GM06990 (cell line): Measurements from ENCODE around the gene TPR.

Experiments
- DNase-seq: peaks from one replicate; pipeline ENCODE4 v3.0.0-alpha.2; 2011; ENCODE audit not compliant: insufficient read length; ENCODE audit errors: extremely low read depth
- H3K27me3 ChIP-seq: replicated peaks from 2 replicates; pipeline ENCODE4 v1.6.0; 2011; ENCODE audit warnings: low read length; ENCODE audit not compliant: control insufficient read depth, insufficient read depth
- H3K36me3 ChIP-seq: 2 replicates; pipeline ENCODE4 v1.5.1; 2011; ENCODE audit warnings: low read length; ENCODE audit not compliant: control insufficient read depth, insufficient read depth
- H3K4me3 ChIP-seq: replicated peaks from 2 replicates; pipeline ENCODE4 v1.5.1; 2011; ENCODE audit warnings: low read depth, mild to moderate bottlenecking, control low read depth, low read length
- CTCF ChIP-seq: IDR thresholded peaks from 2 replicates; pipeline ENCODE4 v1.5.1; 2011; ENCODE audit warnings: low read length, control low read depth, mild to moderate bottlenecking, inconsistent platforms; ENCODE audit not compliant: insufficient read depth, poor library complexity, severe bottlenecking

TPR gene

DNA sequence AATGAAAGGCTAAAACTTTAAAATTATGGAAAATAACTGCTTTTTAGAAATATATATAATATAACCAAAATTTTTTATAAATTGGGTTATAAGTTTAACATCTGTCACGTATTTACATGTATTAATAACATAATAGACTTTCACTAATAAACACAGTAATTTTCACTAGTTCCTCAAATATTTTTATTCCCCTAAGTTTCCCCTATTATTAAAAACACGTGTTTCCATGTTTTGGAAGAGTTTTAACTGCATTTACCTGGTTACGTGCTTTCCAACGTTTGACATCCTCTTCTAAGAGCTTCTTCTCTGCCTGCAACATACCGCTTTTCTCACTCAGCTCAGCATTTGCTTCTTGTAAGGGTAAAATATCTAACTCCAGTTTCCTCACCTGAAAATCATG, 34.3 kb downstream of the TPR start:
- Histone ChIP-seq H3K4me3 (no peak overlapping the region), H3K36me3 (peaks cover 3% of the 10 kb centered on the region), H3K27me3 (no peaks in the 10 kb centered on the region)
- no peak for TF ChIP-seq CTCF
- DNase-seq = no peak

DNA sequence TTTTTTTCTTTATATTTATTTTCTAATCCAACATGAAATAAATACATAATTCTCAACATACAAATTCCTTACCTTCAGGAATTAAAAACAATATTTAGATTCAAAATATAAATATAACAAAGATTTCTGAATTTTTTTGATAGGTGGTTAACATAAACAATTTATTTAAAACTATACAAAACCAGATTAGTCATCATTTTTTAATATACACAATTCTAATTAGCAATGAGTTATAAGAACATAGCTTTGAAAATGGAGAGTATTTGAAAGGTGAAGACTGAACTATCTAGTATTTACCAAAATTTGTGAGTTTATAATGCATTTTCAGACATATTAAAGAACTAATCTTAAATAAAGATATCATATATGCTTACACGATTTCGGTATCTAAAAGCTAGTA, 37.5 kb downstream of the TPR start:
- peaks cover 2% of the 10 kb centered on the region; the same call in 1 of the 2 replicates for H3K36me3 ChIP-seq
- no peaks in the 10 kb centered on the region for H3K27me3 ChIP-seq
- DNase-seq = no peak
- TF ChIP-seq CTCF = no peak
- no peak overlapping the region for H3K4me3 ChIP-seq

DNA sequence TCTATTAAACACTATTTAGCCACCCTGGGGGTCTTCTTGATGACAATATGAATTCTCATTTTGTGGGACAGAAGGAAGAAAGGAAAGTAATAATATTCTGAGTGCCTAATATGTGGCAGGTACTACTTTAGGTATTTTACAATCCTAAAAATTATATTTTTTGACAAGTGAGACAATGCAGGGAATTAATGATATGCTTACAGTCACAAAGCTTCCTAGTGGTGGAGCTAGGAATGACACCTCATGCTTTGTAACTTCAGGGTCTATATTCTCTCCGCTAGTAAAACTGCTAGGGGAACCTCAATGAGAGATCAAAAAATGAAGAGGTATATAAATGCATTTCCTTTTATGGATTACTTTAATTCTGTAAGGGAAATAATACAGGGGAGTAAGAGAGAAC, 44.3 kb downstream of the TPR start:
- Histone ChIP-seq H3K36me3 (peaks cover 4% of the 10 kb centered on the region), H3K4me3 (no peak overlapping the region), H3K27me3 (no peaks in the 10 kb centered on the region)
- no peak for DNase-seq
- TF ChIP-seq CTCF = peak; percentile 35

DNA sequence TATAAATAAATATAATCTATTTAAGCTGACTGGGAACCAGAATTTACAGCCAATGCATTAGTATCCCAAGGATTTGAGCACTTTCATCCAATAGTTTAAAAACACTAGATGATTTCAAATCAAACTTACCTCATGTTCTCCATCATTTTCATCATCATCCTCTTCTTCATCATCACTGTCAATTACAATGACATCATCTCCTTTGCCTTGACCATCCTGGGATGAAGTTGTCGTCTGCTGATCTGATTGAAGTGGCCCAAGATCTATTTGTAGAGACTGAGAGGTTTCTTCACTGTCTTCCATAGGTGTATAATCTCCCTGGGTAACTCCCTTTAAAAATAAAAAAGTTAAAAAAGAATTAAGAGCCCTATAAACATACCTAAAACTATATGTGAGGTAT, 47.7 kb downstream of the TPR start:
- no peak for DNase-seq
- H3K4me3 ChIP-seq = no peak overlapping the region
- H3K36me3 ChIP-seq = peaks cover 5% of the 10 kb centered on the region
- no peak for TF ChIP-seq CTCF
- H3K27me3 ChIP-seq = no peaks in the 10 kb centered on the region

DNA sequence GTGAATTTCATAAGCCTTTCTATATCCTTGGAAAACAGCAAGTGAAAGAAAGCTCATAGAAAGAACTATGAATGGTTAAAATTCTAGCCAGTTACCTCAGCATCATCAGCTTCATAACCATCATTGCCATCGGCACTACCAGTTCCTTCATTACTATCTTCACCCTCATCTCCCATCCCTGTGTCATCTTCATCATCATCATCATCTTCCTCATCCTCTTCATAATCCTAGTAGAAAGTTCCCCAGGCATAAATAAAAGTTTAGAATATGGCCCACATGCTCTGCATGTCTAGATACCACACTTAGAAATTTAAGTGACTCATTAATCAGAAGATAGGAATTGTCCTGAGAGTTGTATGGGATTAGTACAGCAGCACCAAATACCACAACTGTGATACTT, 49.0 kb downstream of the TPR start:
- TF ChIP-seq CTCF = no peak
- peaks cover 5% of the 10 kb centered on the region for H3K36me3 ChIP-seq

DNA sequence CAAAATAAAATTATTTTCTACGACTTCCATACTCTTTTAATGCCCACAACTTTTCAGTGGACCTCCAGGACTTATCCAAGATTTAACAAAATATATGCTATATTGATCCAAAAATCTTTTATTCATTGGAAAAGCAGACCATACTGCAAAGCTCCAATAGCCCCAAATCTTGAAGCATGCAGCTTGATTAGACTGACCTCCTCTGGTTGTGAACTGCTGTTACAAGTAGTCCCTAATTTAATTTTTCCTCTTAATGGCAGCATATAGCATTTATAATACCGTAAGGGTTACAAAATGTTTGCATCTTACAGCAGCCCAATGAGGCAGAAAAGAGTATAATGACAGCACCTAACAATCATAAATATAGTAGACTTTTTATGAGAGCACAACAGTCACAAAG, 49.8 kb downstream of the TPR start:
- Histone ChIP-seq H3K36me3 (peaks cover 5% of the 10 kb centered on the region), H3K27me3 (no peaks in the 10 kb centered on the region), H3K4me3 (no peak overlapping the region)
- DNase-seq = no peak
- TF ChIP-seq CTCF = peak; percentile 31

More for the DNA sequence above, 49.0 kb downstream of the TPR start:
- no peaks in the 10 kb centered on the region for H3K27me3 ChIP-seq
- DNase-seq = no peak
- no peak overlapping the region for H3K4me3 ChIP-seq
